Measurements from ENCODE around the gene FGF14.

DNA sequence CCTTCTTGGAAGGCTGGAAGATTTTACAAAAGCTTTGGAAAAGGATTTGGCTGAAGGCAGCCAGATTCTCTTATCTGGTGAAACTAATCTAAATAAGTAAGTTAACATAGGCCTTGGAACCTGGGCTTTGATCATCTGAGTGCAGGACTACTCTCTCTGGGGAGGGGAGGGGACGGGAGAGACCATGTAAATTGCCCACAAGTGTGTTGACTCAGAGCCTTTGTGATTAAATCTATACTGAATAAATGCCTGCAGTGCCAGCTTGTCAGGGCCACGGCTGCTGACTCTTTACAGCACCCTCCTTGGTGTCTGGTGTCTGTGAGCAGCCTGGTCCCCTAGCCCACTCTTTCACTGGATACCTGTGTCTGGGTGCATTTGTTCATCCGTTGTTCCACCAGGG, 698.0 kb downstream of the FGF14 start:
- TF ChIP-seq ZNF274 (IDR thresholded peaks at IDR 0.05; ENCODE audit: low read depth, low read length) = no peak
- TF ChIP-seq YY1 (IDR thresholded peaks at IDR 0.05; ENCODE audit: insufficient read depth, insufficient read length) = no peak
- TF ChIP-seq SUZ12 (IDR thresholded peaks at IDR 0.05; ENCODE audit: extremely low read depth, insufficient read depth, insufficient read length) = no peak
